Measurements from ENCODE around the gene FIP1L1. TPM values are rescaled to one million over a fixed set of nuclear protein-coding genes. Genes with fewer than 3 reads are reported as not detected.

FIP1L1 gene
- total and polyA plus RNA-seq, 4 donors = 22.1 to 82.8 (median 32.0) TPM

- Histone ChIP-seq H3K9ac (ENCODE audit: insufficient read depth in 1 of 2, low read length in 2 of 2) (no peak overlapping the region), H3K36me3 (ENCODE audit: control insufficient read depth in 4 of 4, insufficient read depth in 4 of 4, low read length in 4 of 4) (peaks cover 0 to 3% (median 1%) of the 10 kb centered on the region in 4 donors), H3K27me3 (ENCODE audit: control insufficient read depth in 3 of 3, insufficient read depth in 3 of 3, low read length in 2 of 3) (no peaks in the 10 kb centered on the region), H3K27ac (ENCODE audit: low read depth in 1 of 2, low read length in 1 of 2) (no peak overlapping the region), H3K9me3 (ENCODE audit: control insufficient read depth in 4 of 4, insufficient read depth in 3 of 4, low read length in 3 of 4) (no peaks in the 10 kb centered on the region), H3K4me1 (ENCODE audit: control insufficient read depth in 5 of 5, insufficient read depth in 5 of 5, low read length in 5 of 5) (peaks cover 0 to 6% (median 0%) of the 10 kb centered on the region in 5 donors), H3K4me3 (no peak overlapping the region)
- no peak for TF ChIP-seq CTCF (IDR thresholded peaks at IDR 0.05; ENCODE audit: control extremely low read depth, extremely low read depth)
- no peak for ATAC-seq (ENCODE audit: insufficient read depth, low FRiP score)
- 96% methylated on average over 32 of the region's 32 CpGs for WGBS, 2 donors
- DNase-seq = no peak
Observed at GRCh38 chr4:53354012-53354722, 23.3 kb upstream of the FIP1L1 start.

GRCh38 chr4:53355930-53356521 lies 21.4 kb upstream of the FIP1L1 start:
- H3K4me1 ChIP-seq (ENCODE audit: control insufficient read depth in 5 of 5, insufficient read depth in 5 of 5, low read length in 5 of 5) = no peaks in the 10 kb centered on the region
- H3K27me3 ChIP-seq (ENCODE audit: control insufficient read depth in 3 of 3, insufficient read depth in 3 of 3, low read length in 2 of 3) = no peaks in the 10 kb centered on the region
- ATAC-seq (ENCODE audit: insufficient read depth, low FRiP score) (no peak), DNase-seq (no peak)
- H3K4me3 ChIP-seq = no peak overlapping the region
- H3K9me3 ChIP-seq (ENCODE audit: control insufficient read depth in 4 of 4, insufficient read depth in 3 of 4, low read length in 3 of 4) = no peaks in the 10 kb centered on the region
- no peak for TF ChIP-seq CTCF (IDR thresholded peaks at IDR 0.05; ENCODE audit: control extremely low read depth, extremely low read depth)
- H3K27ac ChIP-seq (ENCODE audit: low read depth in 1 of 2, low read length in 1 of 2) = no peak overlapping the region
- H3K36me3 ChIP-seq (ENCODE audit: control insufficient read depth in 4 of 4, insufficient read depth in 4 of 4, low read length in 4 of 4) = peaks cover 0 to 3% (median 1%) of the 10 kb centered on the region in 4 donors
- no peak overlapping the region for H3K9ac ChIP-seq (ENCODE audit: insufficient read depth in 1 of 2, low read length in 2 of 2)

GRCh38 chr4:53361451-53361850 lies 16.0 kb upstream of the FIP1L1 start:
- DNase-seq (no peak), ATAC-seq (ENCODE audit: insufficient read depth, low FRiP score) (no peak)
- TF ChIP-seq CTCF (IDR thresholded peaks at IDR 0.05; ENCODE audit: control extremely low read depth, extremely low read depth) = no peak
- Histone ChIP-seq H3K9ac (ENCODE audit: insufficient read depth in 1 of 2, low read length in 2 of 2) (no peak overlapping the region), H3K4me1 (ENCODE audit: control insufficient read depth in 5 of 5, insufficient read depth in 5 of 5, low read length in 5 of 5) (peaks cover 0 to 21% (median 5%) of the 10 kb centered on the region in 5 donors), H3K27ac (ENCODE audit: low read depth in 1 of 2, low read length in 1 of 2) (no peak overlapping the region), H3K9me3 (ENCODE audit: control insufficient read depth in 4 of 4, insufficient read depth in 3 of 4, low read length in 3 of 4) (no peaks in the 10 kb centered on the region), H3K27me3 (ENCODE audit: control insufficient read depth in 3 of 3, insufficient read depth in 3 of 3, low read length in 2 of 3) (no peaks in the 10 kb centered on the region), H3K36me3 (ENCODE audit: control insufficient read depth in 4 of 4, insufficient read depth in 4 of 4, low read length in 4 of 4) (peaks cover 0 to 3% (median 0%) of the 10 kb centered on the region in 4 donors), H3K4me3 (no peak overlapping the region)
- 82 to 94% methylated on average over 3 of the region's 3 CpGs for WGBS, 2 donors

Data from lung (tissue), 12 donors.